ENCODE measurements around the gene GJA3. TPM values are rescaled to one million over a fixed set of nuclear protein-coding genes. Genes with fewer than 3 reads are reported as not detected.

Gene GJA3
- total and polyA plus RNA-seq, 2 donors (not counting 3 experiments of a cell fraction or from before 2014, with no cell fraction given): not detected

GRCh38 chr13:20181188-20181587 is 20.3 kb upstream of the GJA3 start:
- Histone ChIP-seq H2AFZ (ENCODE audit: low read depth, low read length) (no peak overlapping the region), H4K20me1 (replicated peaks; ENCODE audit: control insufficient read depth, extremely low read depth, insufficient read depth, low read length) (no peaks in the 10 kb centered on the region), H3K4me2 (ENCODE audit: insufficient read depth, low read length) (no peak overlapping the region), H3K36me3 (ENCODE audit: control insufficient read depth in 2 of 2, extremely low read depth in 1 of 2, insufficient read depth in 2 of 2, low read length in 2 of 2) (no peaks in the 10 kb centered on the region), H3K79me2 (ENCODE audit: control insufficient read depth, insufficient read depth, low read length) (no peaks in the 10 kb centered on the region), H3K9me3 (replicated peaks; ENCODE audit: control insufficient read depth, insufficient read depth, low read length) (no peaks in the 10 kb centered on the region), H3K4me1 (ENCODE audit: control insufficient read depth, extremely low read depth, insufficient read depth, low read length) (no peaks in the 10 kb centered on the region), H3K9ac (replicated peaks; ENCODE audit: extremely low read depth, insufficient read depth, low read length) (no peak overlapping the region), H3K9me1 (replicated peaks; ENCODE audit: control insufficient read depth, extremely low read depth, insufficient read depth, low read length) (no peaks in the 10 kb centered on the region), H3K27ac (ENCODE audit: insufficient read depth, low read depth, low read length) (no peak overlapping the region), H3K27me3 (ENCODE audit: control insufficient read depth in 2 of 2, insufficient read depth in 2 of 2, low read length in 2 of 2) (peaks cover 28 to 51% of the 10 kb centered on the region in 2 experiments), H3K4me3 (replicated peaks in 1 of 3; ENCODE audit: insufficient read depth in 1 of 3, low read depth in 1 of 3, low read length in 3 of 3) (no peak overlapping the region)
- dilution Hi-C loops (cut with MboI; ENCODE audit: extremely low pct_ligation_motif_present, low sequenced_read_pairs) (no loop called here), intact Hi-C loops (cut with micrococcal nuclease) (no loop called here)
- DNase-seq (ENCODE audit: low read depth, low spot score) (no peak), FAIRE-seq (no peak)
- CTCF ChIA-PET: interaction anchor here (2.7 kb wide), 1 partner anchor 744 kb away, joined by 11 read pairs; no protein-coding TSS in a partner anchor
- BruUV-seq (replicated peaks): no TSS peak
- POLR2A ChIA-PET: no interaction called here
- TF ChIP-seq JUN (IDR thresholded peaks at IDR 0.05; ENCODE audit: borderline replicate concordance, insufficient read depth, insufficient read length, low read depth) (no peak), EZH2 (IDR thresholded peaks at IDR 0.05; ENCODE audit: borderline replicate concordance, low read depth, low read length, severe bottlenecking) (no peak), CTCF (IDR thresholded peaks at IDR 0.05; ENCODE audit: extremely low read depth in 1 of 2, insufficient read depth in 1 of 2, low read depth in 1 of 2, low read length in 2 of 2) (no peak)

GRCh38 chr13:20178156-20178555 is 17.3 kb upstream of the GJA3 start:
- intact Hi-C loops (cut with micrococcal nuclease): no loop called here
- no peak for FAIRE-seq
- Histone ChIP-seq H3K9ac (replicated peaks; ENCODE audit: extremely low read depth, insufficient read depth, low read length) (no peak overlapping the region), H4K20me1 (replicated peaks; ENCODE audit: control insufficient read depth, extremely low read depth, insufficient read depth, low read length) (no peaks in the 10 kb centered on the region), H3K36me3 (ENCODE audit: control insufficient read depth in 2 of 2, extremely low read depth in 1 of 2, insufficient read depth in 2 of 2, low read length in 2 of 2) (no peaks in the 10 kb centered on the region), H3K9me3 (replicated peaks; ENCODE audit: control insufficient read depth, insufficient read depth, low read length) (no peaks in the 10 kb centered on the region), H3K9me1 (replicated peaks; ENCODE audit: control insufficient read depth, extremely low read depth, insufficient read depth, low read length) (no peaks in the 10 kb centered on the region), H3K27me3 (ENCODE audit: control insufficient read depth in 2 of 2, insufficient read depth in 2 of 2, low read length in 2 of 2) (peaks cover 25 to 52% of the 10 kb centered on the region in 2 experiments), H3K27ac (ENCODE audit: insufficient read depth, low read depth, low read length) (no peak overlapping the region), H3K79me2 (ENCODE audit: control insufficient read depth, insufficient read depth, low read length) (no peaks in the 10 kb centered on the region), H3K4me2 (ENCODE audit: insufficient read depth, low read length) (no peak overlapping the region), H3K4me1 (ENCODE audit: control insufficient read depth, extremely low read depth, insufficient read depth, low read length) (peaks cover 2% of the 10 kb centered on the region), H3K4me3 (replicated peaks in 1 of 3; ENCODE audit: insufficient read depth in 1 of 3, low read depth in 1 of 3, low read length in 3 of 3) (no peak overlapping the region), H2AFZ (ENCODE audit: low read depth, low read length) (no peak overlapping the region)
- POLR2A ChIA-PET: no interaction called here
- TF ChIP-seq MYC (IDR thresholded peaks at IDR 0.05; ENCODE audit: low read depth, low read length): no peak
- TF ChIP-seq MAX (IDR thresholded peaks at IDR 0.05; ENCODE audit: insufficient read depth, insufficient read length): no peak
- no peak for TF ChIP-seq EZH2 (IDR thresholded peaks at IDR 0.05; ENCODE audit: borderline replicate concordance, low read depth, low read length, severe bottlenecking)
- TF ChIP-seq POLR2AphosphoS5 (IDR thresholded peaks at IDR 0.05; ENCODE audit: insufficient read depth, low read depth, low read length): no peak
- no peak for TF ChIP-seq POLR2A (IDR thresholded peaks at IDR 0.05; ENCODE audit: low read depth, low read length)
- TF ChIP-seq CTCF (IDR thresholded peaks at IDR 0.05; ENCODE audit: extremely low read depth in 1 of 2, insufficient read depth in 1 of 2, low read depth in 1 of 2, low read length in 2 of 2): no peak
- no peak for TF ChIP-seq FOS (IDR thresholded peaks at IDR 0.05; ENCODE audit: borderline replicate concordance, insufficient read depth, low read length)
- TF ChIP-seq GATA2 (IDR thresholded peaks at IDR 0.05; ENCODE audit: insufficient read depth, insufficient read length, low read depth, low read length): no peak
- no peak for TF ChIP-seq JUN (IDR thresholded peaks at IDR 0.05; ENCODE audit: borderline replicate concordance, insufficient read depth, insufficient read length, low read depth)
- dilution Hi-C loops (cut with MboI; ENCODE audit: extremely low pct_ligation_motif_present, low sequenced_read_pairs): no loop called here
- DNase-seq (ENCODE audit: low read depth, low spot score): no peak
- CTCF ChIA-PET: interaction anchor here (1.5 kb wide), 1 partner anchor 310 kb away, joined by 3 read pairs; no protein-coding TSS in a partner anchor
- BruUV-seq (replicated peaks): no TSS peak

Data from endothelial cell of umbilical vein (primary cell).